RPMI8226 (cell line): Measurements from ENCODE around the gene CDT1.
A peak's percentile ranks its signal among the peaks of the same experiment; 100 is the strongest.
"Not testable (repeated sequence)": the region's sequence is repeated elsewhere in the genome, so short reads cannot be mapped to it uniquely, and the experiment has no call there.

Experiments used
- DNase-seq: peaks from one replicate; pipeline ENCODE4 v3.0.0-alpha.2; 2015

Gene CDT1

DNA sequence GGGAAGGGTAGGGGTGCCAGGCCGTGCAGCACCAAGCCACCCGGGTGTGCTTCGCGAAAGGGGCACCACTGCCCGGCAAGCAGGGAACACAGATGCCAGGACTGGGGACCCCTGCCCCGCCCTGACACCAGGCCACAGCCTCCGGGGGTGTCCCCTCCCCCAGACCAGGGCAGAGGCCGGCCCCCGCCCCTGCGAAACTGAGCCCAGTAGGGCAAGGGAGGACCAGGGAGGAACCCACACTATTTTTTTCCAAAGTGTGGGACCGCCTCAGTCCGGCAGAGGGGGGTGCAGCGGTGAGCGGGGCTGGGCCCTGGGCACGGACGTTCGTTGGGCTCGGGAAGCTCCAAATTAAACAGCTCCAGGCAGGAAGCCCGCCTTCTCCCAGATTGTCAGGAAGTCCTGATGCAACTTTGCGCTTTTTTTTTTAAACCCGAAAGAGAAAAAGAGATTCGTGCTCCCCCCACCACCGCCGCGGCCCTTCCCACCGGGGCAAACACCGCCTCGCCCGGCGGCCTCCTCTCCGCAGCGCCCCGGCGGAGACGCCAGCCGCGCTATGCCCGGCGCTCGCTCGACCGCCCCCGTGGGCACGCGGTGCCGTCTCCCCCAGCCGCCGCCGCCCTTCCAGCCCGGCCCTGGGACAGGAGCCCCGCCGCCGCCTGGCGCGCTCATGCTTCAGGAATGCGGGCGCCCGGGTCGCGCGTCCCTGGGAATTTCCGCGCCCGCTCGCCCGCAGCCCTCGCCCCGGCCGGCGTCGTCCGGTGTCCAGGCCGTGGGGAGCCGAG lies 19.3 kb upstream of the CDT1 start:
- peak; percentile 65 for DNase-seq

DNA sequence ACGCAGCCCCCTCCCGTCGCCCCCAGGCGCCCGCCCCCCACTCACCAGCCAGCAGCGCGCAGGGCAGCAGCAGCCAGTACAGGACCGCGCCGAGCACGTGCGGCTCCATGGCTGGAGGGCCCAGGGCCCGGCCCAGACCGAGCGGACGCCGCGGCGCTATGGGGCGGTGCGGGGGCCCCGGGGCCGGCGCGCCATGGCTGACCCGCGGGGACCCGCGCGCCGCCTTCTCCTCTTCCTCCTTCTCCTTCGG lies 18.8 kb upstream of the CDT1 start:
- DNase-seq = no peak

DNA sequence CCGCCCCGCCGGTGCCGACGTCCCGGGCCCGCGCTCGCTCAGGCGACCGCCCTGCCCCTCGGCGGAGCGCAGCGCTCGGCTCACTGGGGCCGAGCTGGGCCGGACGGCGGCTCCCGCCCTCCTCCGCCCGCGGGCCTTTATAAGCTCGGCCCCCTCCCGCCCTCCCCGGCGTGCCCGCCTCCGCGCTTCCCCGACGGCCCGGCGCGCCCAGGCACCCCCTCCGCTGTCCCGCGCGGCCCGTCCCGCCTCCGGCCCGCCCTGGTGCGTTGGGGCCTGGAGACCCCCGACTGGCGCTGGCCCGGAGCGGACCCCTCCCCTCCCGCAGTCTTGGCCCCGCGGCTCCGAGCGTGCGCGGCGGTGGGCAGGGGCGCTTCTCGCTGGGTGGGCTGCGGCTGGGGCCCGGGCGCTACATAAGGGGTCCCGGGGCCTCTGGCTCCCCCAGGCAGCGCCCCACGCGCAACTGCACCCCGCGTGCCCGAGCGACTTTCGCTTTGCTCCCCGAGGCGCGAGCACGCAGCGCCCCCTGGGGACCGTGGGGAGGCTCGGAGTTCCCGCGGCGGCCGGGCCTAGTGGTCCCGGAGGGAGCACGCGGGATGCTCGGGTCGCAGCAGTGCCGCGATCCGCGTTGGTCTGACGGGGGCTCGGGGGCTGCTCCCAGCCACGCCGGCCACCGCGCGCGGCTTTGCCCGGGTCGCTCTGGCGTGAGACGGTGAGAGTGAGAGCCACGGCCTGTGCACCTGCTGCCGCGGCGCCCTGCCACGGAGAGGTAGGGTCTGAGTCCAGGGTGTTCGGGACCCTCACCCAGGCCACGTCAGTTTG lies 18.3 kb upstream of the CDT1 start, which contains the start of gene PIEZO1:
Gene PIEZO1 (minus strand): TSS at position 115 of the 819 bp plus-strand sequence. CDS start 256 bp downstream, outside the sequence.
- peak; percentile 76 for DNase-seq

- DNase-seq = no peak
Observed at GRCh38 chr16:88787579-88788314, 15.8 kb upstream of the CDT1 start.

GRCh38 chr16:88788749-88789148 lies 14.8 kb upstream of the CDT1 start:
- DNase-seq = not testable (repeated sequence)

DNA sequence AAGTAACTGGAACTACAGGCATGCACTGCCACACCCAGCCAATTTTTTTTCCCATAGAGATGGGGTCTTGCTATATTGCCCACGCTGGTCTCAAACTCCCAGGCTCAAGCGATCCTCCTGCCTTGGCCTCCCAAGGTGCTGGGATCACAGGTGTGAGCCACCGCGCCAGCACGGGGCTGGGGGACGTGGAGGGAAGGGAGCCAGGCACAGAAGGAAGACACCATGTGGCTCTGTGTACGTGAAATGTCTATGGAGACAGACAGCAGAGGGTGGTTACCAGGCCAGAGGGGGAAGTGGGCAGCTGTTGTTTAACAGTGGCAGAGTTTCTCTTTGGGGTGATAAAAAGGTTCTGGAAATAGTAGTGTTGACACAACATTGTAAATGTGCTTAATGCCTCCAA lies 14.0 kb upstream of the CDT1 start:
- no peak for DNase-seq

GRCh38 chr16:88790312-88791211 lies 13.0 kb upstream of the CDT1 start:
- peak; percentile 49 for DNase-seq

DNA sequence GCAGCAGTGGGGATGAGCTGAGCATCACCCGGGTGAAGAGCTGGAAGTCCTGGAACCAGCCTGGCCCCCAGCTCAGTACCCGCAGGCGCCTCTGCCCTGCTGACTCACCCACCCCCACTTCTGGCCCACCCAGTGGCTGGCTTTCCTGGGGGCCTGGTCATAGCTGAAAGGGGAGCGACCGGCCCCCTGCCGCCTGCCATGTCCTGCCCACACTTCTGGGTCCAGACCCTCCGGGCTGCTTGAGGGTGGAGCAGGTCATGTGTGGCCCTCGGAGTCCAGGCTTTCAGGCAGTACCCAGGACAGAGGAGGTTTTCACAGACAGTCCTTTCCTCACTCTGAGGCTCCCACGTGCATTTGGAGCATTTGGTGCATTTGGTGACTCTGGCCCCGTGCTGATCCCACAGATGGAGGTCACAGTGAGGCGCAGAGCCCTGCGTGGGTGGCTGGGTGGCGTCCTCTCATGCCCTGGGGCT lies 11.5 kb upstream of the CDT1 start:
- DNase-seq = no peak

- no peak for DNase-seq
Observed at GRCh38 chr16:88792668-88793250, 10.8 kb upstream of the CDT1 start.

GRCh38 chr16:88793251-88793954 lies 10.2 kb upstream of the CDT1 start:
- DNase-seq = no peak

DNA sequence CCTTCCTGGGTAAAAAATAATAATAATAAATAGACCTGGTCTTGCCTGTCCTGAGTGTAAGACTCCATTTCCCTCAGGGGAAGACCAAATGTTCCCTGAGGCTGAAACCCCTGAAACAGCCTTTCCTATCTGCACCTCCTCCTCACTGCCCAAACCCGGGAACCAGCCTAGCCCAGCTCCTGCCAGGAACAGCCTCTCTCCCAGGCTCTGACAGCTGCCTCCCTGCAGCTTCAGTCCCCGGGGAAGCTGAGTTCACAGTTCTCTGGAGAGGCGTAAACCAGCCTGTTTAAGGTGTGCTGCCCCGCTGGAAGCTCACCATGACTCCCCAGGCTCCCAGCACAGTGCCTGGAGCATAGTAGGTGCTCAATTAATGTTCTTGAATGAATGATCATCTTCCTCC lies 7.3 kb upstream of the CDT1 start:
- no peak for DNase-seq

- no peak for DNase-seq
Observed at GRCh38 chr16:88798073-88798472, 5.5 kb upstream of the CDT1 start.

GRCh38 chr16:88798772-88799455 lies 4.7 kb upstream of the CDT1 start:
- no peak for DNase-seq

- no peak for DNase-seq
Observed at GRCh38 chr16:88799569-88800276, 3.9 kb upstream of the CDT1 start.

- DNase-seq = no peak
Observed at GRCh38 chr16:88800277-88800592, 3.4 kb upstream of the CDT1 start.

- DNase-seq = no peak
Observed at GRCh38 chr16:88804173-88804551, 573 bp downstream of the CDT1 start.

DNA sequence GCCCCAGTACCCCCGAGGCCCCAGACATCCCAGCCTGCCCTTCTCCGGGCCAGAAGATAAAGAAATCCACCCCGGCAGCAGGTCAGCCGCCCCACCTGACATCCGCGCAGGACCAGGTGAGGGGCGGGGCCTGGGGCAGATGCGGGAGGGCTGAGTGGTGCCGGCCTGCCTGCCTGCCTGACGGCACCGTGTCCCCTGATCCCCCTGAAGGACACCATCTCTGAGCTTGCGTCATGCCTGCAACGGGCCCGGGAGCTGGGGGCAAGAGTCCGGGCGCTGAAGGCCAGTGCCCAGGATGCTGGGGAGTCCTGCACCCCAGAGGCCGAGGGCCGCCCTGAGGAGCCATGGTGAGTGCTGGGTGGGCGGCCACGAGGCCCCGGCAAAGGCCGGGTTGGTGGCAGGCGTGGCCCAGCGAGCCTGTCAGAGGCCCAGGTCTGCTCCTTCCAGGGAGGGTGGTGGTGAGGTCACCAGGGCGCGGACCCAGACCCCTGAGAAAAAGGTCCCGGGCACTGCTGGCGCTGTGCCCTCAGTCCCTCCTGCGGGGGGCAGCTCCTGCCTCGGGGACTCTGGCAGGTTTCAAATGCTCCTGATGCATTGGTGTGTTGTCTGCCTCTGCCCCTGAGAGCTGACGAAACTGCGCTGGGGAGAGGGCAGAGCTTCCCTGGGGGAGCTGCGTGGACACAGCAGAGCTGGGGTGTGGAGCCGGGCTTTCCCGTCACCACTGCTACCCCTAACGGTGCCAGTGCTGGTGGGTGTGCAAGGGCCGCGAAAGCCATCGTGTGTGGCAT lies 1.2 kb downstream of the CDT1 start:
- DNase-seq = peak; percentile 76

- DNase-seq = no peak
Observed at GRCh38 chr16:88805340-88805715, 1.7 kb downstream of the CDT1 start.

- DNase-seq = no peak
Observed at GRCh38 chr16:88805887-88806393, 2.4 kb downstream of the CDT1 start.
